ENCODE data around the gene VIL1.

Gene VIL1

GRCh38 chr2:218374795-218375194 lies 44.1 kb upstream of the VIL1 start:
- Histone ChIP-seq H3K4me3 (ENCODE audit: low read depth, low read length) (no peak overlapping the region), H3K36me3 (ENCODE audit: control insufficient read depth in 2 of 2, insufficient read depth in 1 of 2, low read length in 2 of 2) (no peaks in the 10 kb centered on the region; a peak in 1 of 3 replicates), H3K27ac (ENCODE audit: extremely low read depth, low read depth, low read length) (no peak overlapping the region), H3K9me3 (ENCODE audit: control insufficient read depth, insufficient read depth, low read depth, low read length) (no peaks in the 10 kb centered on the region), H3K4me1 (ENCODE audit: control insufficient read depth, insufficient read depth, low read length) (no peaks in the 10 kb centered on the region)
- ChIA-PET POLR2A (no interaction called here), CTCF (interaction anchor here (0.7 to 1.1 kb wide), 2 partner anchors 99 to 620 kb away, joined by 3 read pairs; no protein-coding TSS in a partner anchor)
- peak; percentile 72 for TF ChIP-seq GLIS1 (tag by site-specific recombination; IDR thresholded peaks at IDR 0.05)
- TF ChIP-seq, protein P1, sequence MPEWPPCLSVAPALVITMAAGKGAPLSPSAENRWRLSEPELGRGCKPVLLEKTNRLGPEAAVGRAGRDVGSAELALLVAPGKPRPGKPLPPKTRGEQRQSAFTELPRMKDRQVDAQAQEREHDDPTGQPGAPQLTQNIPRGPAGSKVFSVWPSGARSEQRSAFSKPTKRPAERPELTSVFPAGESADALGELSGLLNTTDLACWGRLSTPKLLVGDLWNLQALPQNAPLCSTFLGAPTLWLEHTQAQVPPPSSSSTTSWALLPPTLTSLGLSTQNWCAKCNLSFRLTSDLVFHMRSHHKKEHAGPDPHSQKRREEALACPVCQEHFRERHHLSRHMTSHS (tag by site-specific recombination; IDR thresholded peaks at IDR 0.05), result no peak

DNA sequence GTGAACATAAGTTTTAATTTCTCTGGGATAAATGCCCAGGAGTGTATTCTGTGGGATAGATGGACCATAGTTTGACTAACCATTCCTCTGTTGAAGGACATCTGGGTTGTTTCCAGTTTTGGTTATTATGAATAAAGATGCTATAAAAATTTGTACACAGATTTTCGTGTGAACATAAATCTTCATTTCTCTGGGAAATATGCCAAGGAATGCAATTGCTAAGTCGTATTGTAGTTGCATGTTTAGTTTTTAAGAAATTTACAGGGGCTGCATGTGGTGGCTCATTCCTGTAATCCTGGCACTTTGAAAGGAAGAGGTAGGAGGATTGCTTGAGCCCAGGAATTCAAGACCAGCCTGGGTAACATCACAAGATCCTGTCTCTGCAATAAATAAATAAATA lies 43.7 kb upstream of the VIL1 start:
- no peaks in the 10 kb centered on the region for H3K9me3 ChIP-seq (ENCODE audit: control insufficient read depth, insufficient read depth, low read depth, low read length)
- CTCF ChIA-PET, result interaction anchor here (0.9 kb wide), 1 partner anchor 19 kb away, joined by 3 read pairs; no protein-coding TSS in a partner anchor
- H3K4me3 ChIP-seq (ENCODE audit: low read depth, low read length), result no peak overlapping the region
- no peaks in the 10 kb centered on the region; a peak in 1 of 3 replicates for H3K36me3 ChIP-seq (ENCODE audit: control insufficient read depth in 2 of 2, insufficient read depth in 1 of 2, low read length in 2 of 2)
- H3K27ac ChIP-seq (ENCODE audit: extremely low read depth, low read depth, low read length), result no peak overlapping the region
- POLR2A ChIA-PET, result interaction anchor here (0.9 kb wide), 1 partner anchor 53 kb away, joined by 3 read pairs; no protein-coding TSS in a partner anchor
- TF ChIP-seq ZNF561 (tag by site-specific recombination; IDR thresholded peaks at IDR 0.05; ENCODE audit: borderline replicate concordance) (no peak), PRDM6 (tag by site-specific recombination; IDR thresholded peaks at IDR 0.05) (peak; percentile 89), KLF17 (tag by site-specific recombination; IDR thresholded peaks at IDR 0.05) (no peak), ZBTB44 (tag by site-specific recombination; IDR thresholded peaks at IDR 0.05) (peak; percentile 50; the same call in 1 of the 2 replicates)
- H3K4me1 ChIP-seq (ENCODE audit: control insufficient read depth, insufficient read depth, low read length), result no peaks in the 10 kb centered on the region

GRCh38 chr2:218378053-218378452 lies 40.9 kb upstream of the VIL1 start:
- CTCF ChIA-PET, result interaction anchor here (1.3 to 1.6 kb wide), 2 partner anchors 76 to 85 kb away, joined by 4 to 6 read pairs; no protein-coding TSS in a partner anchor

More at GRCh38 chr2:218378053-218378452, 40.9 kb upstream of the VIL1 start:
- POLR2A ChIA-PET, result interaction anchor here (0.5 kb wide), 1 partner anchor 22 kb away, joined by 3 read pairs; the partner anchor contains the start of gene CTDSP1
- Histone ChIP-seq H3K9me3 (ENCODE audit: control insufficient read depth, insufficient read depth, low read depth, low read length) (no peaks in the 10 kb centered on the region), H3K4me3 (ENCODE audit: low read depth, low read length) (no peak overlapping the region), H3K36me3 (ENCODE audit: control insufficient read depth in 2 of 2, insufficient read depth in 1 of 2, low read length in 2 of 2) (no peaks in the 10 kb centered on the region; a peak in 1 of 3 replicates), H3K27ac (ENCODE audit: extremely low read depth, low read depth, low read length) (no peak overlapping the region), H3K4me1 (ENCODE audit: control insufficient read depth, insufficient read depth, low read length) (no peaks in the 10 kb centered on the region)
- no peak for TF ChIP-seq ZNF621 (tag by site-specific recombination; IDR thresholded peaks at IDR 0.05)
- no peak for TF ChIP-seq OSR2 (tag by site-specific recombination; IDR thresholded peaks at IDR 0.05)
- no peak for TF ChIP-seq GLIS2 (tag by site-specific recombination; IDR thresholded peaks at IDR 0.05)
- TF ChIP-seq ZFHX2 (tag by site-specific recombination; conservative IDR thresholded peaks at IDR 0.05), result no peak
- no peak for TF ChIP-seq SALL2 (tag by site-specific recombination; IDR thresholded peaks at IDR 0.05; ENCODE audit: borderline replicate concordance)
- TF ChIP-seq, protein P2, sequence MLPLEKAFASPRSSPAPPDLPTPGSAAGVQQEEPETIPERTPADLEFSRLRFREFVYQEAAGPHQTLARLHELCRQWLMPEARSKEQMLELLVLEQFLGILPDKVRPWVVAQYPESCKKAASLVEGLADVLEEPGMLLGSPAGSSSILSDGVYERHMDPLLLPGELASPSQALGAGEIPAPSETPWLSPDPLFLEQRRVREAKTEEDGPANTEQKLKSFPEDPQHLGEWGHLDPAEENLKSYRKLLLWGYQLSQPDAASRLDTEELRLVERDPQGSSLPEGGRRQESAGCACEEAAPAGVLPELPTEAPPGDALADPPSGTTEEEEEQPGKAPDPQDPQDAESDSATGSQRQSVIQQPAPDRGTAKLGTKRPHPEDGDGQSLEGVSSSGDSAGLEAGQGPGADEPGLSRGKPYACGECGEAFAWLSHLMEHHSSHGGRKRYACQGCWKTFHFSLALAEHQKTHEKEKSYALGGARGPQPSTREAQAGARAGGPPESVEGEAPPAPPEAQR (tag by site-specific recombination; IDR thresholded peaks at IDR 0.05), result no peak
- no peak for TF ChIP-seq SCRT2 (tag by site-specific recombination; IDR thresholded peaks at IDR 0.05)
- no peak for TF ChIP-seq ZNF292 (tag by site-specific recombination; IDR thresholded peaks at IDR 0.05; ENCODE audit: borderline replicate concordance, low read depth)
- TF ChIP-seq, protein P3, sequence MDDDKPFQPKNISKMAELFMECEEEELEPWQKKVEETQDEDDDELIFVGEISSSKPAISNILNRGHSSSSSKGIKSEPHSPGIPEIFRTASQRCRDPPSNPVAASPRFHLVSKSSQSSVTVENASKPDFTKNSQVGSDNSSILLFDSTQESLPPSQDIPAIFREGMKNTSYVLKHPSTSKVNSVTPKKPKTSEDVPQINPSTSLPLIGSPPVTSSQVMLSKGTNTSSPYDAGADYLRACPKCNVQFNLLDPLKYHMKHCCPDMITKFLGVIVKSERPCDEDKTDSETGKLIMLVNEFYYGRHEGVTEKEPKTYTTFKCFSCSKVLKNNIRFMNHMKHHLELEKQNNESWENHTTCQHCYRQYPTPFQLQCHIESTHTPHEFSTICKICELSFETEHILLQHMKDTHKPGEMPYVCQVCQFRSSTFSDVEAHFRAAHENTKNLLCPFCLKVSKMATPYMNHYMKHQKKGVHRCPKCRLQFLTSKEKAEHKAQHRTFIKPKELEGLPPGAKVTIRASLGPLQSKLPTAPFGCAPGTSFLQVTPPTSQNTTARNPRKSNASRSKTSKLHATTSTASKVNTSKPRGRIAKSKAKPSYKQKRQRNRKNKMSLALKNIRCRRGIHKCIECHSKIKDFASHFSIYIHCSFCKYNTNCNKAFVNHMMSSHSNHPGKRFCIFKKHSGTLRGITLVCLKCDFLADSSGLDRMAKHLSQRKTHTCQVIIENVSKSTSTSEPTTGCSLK (tag by site-specific recombination; IDR thresholded peaks at IDR 0.05), result no peak
- no peak for TF ChIP-seq ZNF112 (tag by site-specific recombination; IDR thresholded peaks at IDR 0.05)
- TF ChIP-seq IKZF3 (tag by site-specific recombination; IDR thresholded peaks at IDR 0.05), result no peak
- TF ChIP-seq SCRT1 (tag by site-specific recombination; IDR thresholded peaks at IDR 0.05; ENCODE audit: borderline replicate concordance), result no peak
- TF ChIP-seq ZNF239 (tag by site-specific recombination; IDR thresholded peaks at IDR 0.05), result no peak
